ENCODE measurements around the gene IQGAP2.
"Not testable (repeated sequence)": the region's sequence is repeated elsewhere in the genome, so short reads cannot be mapped to it uniquely, and the experiment has no call there.

Gene IQGAP2

DNA sequence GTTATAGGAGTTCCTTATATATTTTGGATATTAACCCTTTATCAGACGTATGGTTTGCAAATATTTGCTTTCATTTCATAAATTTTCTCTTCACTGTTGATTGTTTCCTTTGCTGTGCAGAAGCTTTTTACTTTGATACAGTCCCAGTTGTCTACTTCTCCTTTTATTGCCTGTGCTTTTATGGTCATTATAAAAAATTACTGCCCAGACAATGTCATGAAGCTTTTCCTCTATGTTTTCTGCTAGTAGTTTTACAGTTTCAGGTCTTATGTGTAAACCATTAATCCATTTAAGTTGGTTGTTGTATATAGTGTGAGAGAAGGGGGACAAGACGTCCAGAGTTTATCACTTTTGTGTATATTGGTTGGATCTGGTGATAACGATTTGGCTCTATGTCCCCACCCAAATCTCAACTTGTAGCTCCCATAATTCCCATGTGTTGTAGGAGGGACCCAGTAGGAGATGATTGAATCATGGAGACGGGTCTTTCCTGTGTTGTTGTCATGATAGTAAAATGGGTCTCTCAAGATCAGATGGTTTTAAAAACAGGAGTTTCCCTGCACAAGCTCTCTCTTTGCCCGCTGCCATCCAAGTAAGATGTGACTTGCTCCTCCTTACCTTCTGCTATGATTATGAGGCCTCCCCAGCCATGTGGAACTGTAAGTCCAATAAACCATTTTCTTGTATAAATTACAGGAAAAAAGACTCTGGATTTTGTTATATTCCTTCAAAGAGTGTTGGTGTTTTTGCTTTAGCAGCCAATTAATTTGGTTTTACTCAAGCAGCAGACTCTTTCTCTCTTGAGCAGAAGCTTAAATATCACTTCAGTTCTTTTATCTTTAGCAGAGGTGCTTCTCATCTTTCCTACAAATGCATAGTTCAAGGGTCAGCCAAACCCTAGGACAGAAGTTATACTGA, 326.5 kb downstream of the IQGAP2 start:
- no peak for TF ChIP-seq JUND (IDR thresholded peaks at IDR 0.05; ENCODE audit: low read depth)
- in situ Hi-C loops (cut with HindIII; ENCODE audit: low pct_unique_long_range_greater_than_20kb, low sequenced_read_pairs) = no loop called here
- no peak for DNase-seq (ENCODE audit: low read depth in 1 of 2, low spot score in 1 of 2)

DNA sequence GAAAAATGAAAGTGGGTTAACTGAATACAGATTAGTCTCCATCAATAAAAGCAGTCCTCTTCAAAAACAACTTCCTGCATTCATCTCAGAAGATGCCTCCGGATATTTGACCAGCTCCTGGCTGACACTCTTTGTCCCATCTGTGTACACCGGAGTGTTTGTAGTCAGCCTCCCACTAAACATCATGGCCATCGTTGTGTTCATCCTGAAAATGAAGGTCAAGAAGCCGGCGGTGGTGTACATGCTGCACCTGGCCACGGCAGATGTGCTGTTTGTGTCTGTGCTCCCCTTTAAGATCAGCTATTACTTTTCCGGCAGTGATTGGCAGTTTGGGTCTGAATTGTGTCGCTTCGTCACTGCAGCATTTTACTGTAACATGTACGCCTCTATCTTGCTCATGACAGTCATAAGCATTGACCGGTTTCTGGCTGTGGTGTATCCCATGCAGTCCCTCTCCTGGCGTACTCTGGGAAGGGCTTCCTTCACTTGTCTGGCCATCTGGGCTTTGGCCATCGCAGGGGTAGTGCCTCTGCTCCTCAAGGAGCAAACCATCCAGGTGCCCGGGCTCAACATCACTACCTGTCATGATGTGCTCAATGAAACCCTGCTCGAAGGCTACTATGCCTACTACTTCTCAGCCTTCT, 329.4 kb downstream of the IQGAP2 start:
- in situ Hi-C loops (cut with HindIII; ENCODE audit: low pct_unique_long_range_greater_than_20kb, low sequenced_read_pairs) = no loop called here
- TF ChIP-seq JUND (IDR thresholded peaks at IDR 0.05; ENCODE audit: low read depth) = no peak
- DNase-seq (ENCODE audit: low read depth in 1 of 2, low spot score in 1 of 2) = peak in 1 of 2 experiments; percentile 13

DNA sequence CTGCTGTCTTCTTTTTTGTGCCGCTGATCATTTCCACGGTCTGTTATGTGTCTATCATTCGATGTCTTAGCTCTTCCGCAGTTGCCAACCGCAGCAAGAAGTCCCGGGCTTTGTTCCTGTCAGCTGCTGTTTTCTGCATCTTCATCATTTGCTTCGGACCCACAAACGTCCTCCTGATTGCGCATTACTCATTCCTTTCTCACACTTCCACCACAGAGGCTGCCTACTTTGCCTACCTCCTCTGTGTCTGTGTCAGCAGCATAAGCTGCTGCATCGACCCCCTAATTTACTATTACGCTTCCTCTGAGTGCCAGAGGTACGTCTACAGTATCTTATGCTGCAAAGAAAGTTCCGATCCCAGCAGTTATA, 329.9 kb downstream of the IQGAP2 start:
- TF ChIP-seq JUND (IDR thresholded peaks at IDR 0.05; ENCODE audit: low read depth) = no peak
- in situ Hi-C loops (cut with HindIII; ENCODE audit: low pct_unique_long_range_greater_than_20kb, low sequenced_read_pairs) = no loop called here
- no peak for DNase-seq (ENCODE audit: low read depth in 1 of 2, low spot score in 1 of 2)

DNA sequence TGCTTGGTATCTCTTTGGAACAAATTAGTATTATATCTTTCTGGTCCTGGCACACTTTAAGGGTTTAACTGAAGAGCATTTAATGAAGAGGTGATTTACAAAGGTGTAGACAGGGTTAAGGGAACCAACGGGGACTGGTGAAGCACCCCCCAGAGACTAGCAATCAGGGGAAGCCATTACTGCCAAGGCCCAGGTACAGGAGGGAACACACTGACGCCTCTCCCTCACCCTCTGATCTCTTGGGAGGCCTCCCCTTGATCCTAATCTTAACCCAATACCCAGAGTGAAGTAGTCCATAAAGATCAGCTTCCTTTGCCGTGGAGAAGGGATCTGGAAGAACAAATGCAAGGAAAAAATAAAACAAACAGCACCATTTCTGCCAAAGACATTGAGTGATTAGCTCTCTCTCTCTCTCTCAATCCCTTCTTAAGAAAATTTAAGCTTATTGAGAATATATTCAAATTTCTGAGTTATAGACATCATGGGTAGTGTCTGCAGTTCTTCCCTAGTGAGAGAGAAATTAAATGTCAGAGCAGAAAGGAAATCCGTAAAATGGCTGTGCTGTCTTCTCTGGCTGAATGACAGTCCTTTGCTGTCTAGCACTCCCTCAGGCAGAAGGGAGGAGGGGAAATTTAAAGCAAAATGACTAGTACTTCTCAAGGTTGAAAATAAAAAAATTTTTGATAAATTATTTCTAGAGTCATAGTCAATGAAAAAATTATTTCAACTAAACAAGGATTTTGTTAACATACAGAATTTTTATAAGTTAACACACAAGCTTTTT, 332.9 kb downstream of the IQGAP2 start:
- no peak for TF ChIP-seq JUND (IDR thresholded peaks at IDR 0.05; ENCODE audit: low read depth)
- in situ Hi-C loops (cut with HindIII; ENCODE audit: low pct_unique_long_range_greater_than_20kb, low sequenced_read_pairs) = no loop called here

DNA sequence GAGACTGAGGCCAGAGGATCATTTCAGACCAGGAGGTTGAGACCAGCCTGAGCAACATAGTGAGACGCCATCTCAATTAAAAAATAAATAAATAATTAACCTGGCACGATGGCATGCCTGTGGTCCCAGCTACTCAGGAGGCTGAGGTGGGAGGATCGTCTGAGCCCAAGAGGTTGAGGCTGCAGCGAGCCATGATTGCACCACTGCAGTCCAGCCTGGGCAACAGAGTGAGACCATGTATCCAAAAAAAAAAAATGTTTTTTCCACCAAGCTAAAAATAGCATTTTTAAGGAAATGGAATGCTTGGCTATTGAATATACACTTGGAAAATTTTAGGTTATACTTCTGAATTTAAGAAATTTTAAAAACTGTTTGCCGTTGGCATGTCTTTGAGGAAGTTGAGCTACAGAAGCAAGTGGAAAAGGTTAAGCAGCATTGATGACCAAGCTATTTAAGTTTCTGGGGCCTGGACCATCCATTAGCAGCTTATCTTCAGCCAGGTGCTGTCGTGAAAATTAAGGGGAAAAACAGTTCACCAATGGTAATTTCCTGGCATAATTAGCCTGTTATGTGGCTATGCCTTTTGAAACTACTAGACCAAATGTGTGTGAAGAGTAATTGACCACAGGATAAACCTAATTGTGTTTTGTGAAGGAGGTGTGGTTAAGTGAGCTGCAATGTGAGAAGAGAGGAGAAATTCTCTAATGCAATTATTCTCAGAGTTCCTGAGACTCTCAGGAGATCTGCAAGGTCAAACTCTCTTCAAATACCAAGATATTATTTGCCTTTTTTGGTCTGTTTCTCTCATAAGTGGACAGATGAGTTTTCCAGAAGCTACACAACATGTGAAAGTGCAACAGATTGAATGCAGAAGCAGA, 333.8 kb downstream of the IQGAP2 start:
- DNase-seq (ENCODE audit: low read depth in 1 of 2, low spot score in 1 of 2) = no peak
- in situ Hi-C loops (cut with HindIII; ENCODE audit: low pct_unique_long_range_greater_than_20kb, low sequenced_read_pairs) = no loop called here
- TF ChIP-seq JUND (IDR thresholded peaks at IDR 0.05; ENCODE audit: low read depth) = no peak

More for the DNA sequence above, 332.9 kb downstream of the IQGAP2 start:
- DNase-seq (ENCODE audit: low read depth in 1 of 2, low spot score in 1 of 2) = peak in 1 of 2 experiments; percentile 24

DNA sequence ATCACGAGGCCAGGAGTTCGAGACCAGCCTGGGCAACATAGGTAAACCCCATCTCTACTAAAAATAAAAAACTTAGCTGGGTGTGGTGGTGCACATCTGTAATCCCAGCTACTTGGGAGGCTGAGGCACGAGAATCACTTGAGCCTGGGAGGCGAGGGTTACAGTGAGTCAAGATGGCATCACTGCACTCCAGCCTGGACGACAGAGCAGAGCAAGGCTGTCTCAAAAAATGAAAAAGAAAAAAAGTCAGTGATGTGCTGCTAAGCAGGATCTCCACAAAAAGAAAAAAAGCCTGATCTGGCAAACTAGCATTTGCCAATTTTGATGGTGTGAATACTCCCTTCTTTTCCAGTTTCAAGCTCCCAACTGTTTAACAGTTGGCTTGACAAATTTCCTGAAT, 334.8 kb downstream of the IQGAP2 start:
- in situ Hi-C loops (cut with HindIII; ENCODE audit: low pct_unique_long_range_greater_than_20kb, low sequenced_read_pairs) = no loop called here
- TF ChIP-seq JUND (IDR thresholded peaks at IDR 0.05; ENCODE audit: low read depth) = no peak
- no peak for DNase-seq (ENCODE audit: low read depth in 1 of 2, low spot score in 1 of 2)

DNA sequence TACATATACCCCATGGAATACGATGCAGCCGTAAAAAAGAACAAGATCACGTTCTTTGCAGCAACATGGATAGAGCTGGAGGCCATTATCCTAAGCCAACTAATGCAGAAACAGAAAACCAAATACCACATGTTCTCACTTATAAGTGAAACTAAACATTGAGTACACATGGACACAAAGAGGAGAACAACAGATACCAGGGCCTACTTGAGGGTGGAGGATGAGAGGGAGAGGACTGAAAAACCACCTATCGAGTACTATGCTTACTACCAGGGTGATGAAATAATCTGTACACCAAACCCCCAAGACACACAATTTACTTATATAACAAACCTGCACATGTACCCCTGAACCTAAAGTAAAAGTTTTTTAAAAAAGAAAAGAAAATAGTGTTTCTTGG, 338.4 kb downstream of the IQGAP2 start:
- in situ Hi-C loops (cut with HindIII; ENCODE audit: low pct_unique_long_range_greater_than_20kb, low sequenced_read_pairs); DNase-seq (ENCODE audit: low read depth in 1 of 2, low spot score in 1 of 2): not testable (repeated sequence)

DNA sequence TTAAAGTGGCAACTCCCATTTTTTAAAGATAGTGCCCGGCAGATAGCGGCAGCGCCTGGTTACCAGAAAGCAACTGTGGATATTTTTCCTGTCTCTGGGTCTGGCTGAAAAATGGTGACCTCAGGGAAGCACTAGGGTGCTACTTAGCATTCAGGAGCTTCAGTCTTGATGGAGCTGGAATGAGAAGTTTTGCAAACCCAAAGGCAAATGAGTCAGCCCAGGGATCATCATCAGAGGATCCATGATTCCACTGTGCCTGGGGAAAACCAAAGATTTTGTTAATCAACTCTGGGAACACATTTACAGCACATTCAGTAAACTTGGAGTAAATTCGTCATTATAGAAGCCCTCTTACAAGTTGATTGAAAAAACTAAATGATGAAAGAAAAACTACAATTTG, 339.5 kb downstream of the IQGAP2 start:
- in situ Hi-C loops (cut with HindIII; ENCODE audit: low pct_unique_long_range_greater_than_20kb, low sequenced_read_pairs) = no loop called here
- DNase-seq (ENCODE audit: low read depth in 1 of 2, low spot score in 1 of 2) = no peak
- TF ChIP-seq JUND (IDR thresholded peaks at IDR 0.05; ENCODE audit: low read depth) = no peak

DNA sequence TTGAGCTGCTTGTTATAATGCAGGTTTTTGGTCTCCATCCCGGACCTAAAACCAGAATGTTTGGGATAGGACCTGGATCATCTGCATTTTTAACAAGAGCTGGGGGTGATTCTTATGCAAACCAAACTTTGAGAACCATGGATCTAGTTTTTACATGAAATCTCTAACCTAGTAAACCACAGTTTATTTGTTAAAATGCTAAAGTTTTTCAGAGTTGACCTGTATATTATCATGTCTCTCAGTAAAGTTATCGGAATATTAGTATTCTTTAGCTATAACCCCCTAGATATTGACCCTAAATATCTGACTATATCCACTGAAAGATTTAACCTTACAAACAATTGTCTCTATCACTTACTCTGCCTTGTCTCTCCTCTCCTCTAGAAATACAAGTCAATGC, 341.5 kb downstream of the IQGAP2 start:
- no peak for TF ChIP-seq JUND (IDR thresholded peaks at IDR 0.05; ENCODE audit: low read depth)
- DNase-seq (ENCODE audit: low read depth in 1 of 2, low spot score in 1 of 2) = no peak
- in situ Hi-C loops (cut with HindIII; ENCODE audit: low pct_unique_long_range_greater_than_20kb, low sequenced_read_pairs) = no loop called here

DNA sequence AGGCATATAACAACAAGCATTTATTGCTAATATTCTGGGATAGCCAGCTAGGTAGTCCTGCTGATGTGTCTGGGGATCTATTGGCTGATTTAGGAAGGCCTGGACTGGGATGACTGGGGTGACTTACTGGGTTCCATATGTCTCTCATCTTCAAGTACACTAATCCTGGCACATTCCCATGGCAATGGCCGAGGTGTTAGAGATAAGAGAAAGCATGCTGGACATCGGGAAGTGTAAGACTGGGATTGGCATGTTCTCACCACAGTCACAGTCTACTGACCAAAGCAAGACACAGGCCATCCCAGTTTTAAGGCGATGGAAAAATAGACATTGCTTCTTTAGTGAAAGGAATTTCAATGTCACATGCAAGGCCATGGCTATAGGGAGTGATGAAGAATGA, 342.6 kb downstream of the IQGAP2 start:
- no peak for DNase-seq (ENCODE audit: low read depth in 1 of 2, low spot score in 1 of 2)
- in situ Hi-C loops (cut with HindIII; ENCODE audit: low pct_unique_long_range_greater_than_20kb, low sequenced_read_pairs) = no loop called here
- TF ChIP-seq JUND (IDR thresholded peaks at IDR 0.05; ENCODE audit: low read depth) = no peak

DNA sequence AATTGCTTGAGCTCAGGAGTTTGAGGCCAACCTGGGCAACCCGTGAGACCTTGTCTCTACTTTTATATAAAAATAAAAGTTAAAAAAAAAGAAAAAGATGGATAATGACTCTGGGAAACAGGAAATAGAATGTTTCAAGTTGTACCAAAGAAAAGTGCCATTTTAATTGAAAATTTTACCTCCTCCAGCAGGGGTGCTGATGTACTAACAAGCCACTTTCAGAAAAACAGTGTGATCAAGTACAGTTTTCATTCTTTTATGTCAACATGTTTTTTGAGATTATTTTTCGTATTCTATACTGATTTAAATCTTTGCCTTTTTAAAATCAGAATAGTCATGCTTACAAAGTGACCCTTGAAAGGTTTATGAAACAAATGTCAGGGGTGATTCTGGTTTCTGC, 343.6 kb downstream of the IQGAP2 start:
- in situ Hi-C loops (cut with HindIII; ENCODE audit: low pct_unique_long_range_greater_than_20kb, low sequenced_read_pairs) = no loop called here
- no peak for DNase-seq (ENCODE audit: low read depth in 1 of 2, low spot score in 1 of 2)
- no peak for TF ChIP-seq JUND (IDR thresholded peaks at IDR 0.05; ENCODE audit: low read depth)

DNA sequence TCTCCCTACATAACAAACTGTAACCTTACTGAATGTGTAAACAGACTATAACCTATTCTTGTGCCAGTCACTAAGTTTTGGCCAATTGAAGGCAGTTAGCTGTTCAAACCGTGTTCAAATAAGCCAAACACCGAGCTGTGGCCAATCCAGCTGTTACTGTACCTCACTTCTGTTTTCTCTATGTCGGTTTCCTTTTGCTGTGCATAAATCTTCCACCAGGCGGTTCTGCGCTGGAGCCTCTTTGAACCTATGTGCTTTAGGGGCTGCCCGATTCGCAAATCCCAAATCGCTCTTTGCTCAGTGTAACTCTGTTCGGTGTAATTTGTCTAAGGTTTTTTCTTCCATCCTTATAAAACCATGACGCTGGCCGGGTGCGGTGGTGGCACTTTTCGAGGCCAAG, 344.6 kb downstream of the IQGAP2 start:
- no peak for DNase-seq (ENCODE audit: low read depth in 1 of 2, low spot score in 1 of 2)
- no peak for TF ChIP-seq JUND (IDR thresholded peaks at IDR 0.05; ENCODE audit: low read depth)
- in situ Hi-C loops (cut with HindIII; ENCODE audit: low pct_unique_long_range_greater_than_20kb, low sequenced_read_pairs) = no loop called here
